K562 (cell line): ENCODE measurements around the gene SERBP1. TPM values are rescaled to one million over a fixed set of nuclear protein-coding genes. Genes with fewer than 3 reads are reported as not detected.
A peak's percentile ranks its signal among the peaks of the same experiment; 100 is the strongest.

ENCODE experiments used
- ATAC-seq: fragments of 200-7000 bp; cut with Tn5 transposase; 3 replicates; pipeline ENCODE4 v1.9.1; 2020; ENCODE audit warnings: moderate library complexity
- BruUV-seq: library from RNA; stranded (reverse); fragments of 400-500 nt; replicated peaks from 2 replicates; lab custom pipeline; 2021; lab: Mats Ljungman, UMichigan
- CTCF ChIA-PET: fragments of 300-600 bp; formaldehyde crosslinking; extraction: SDS; loops from one replicate; lab custom pipeline; 2021; ENCODE audit warnings: low intra/inter-chr PET ratio; lab: Yijun Ruan, JAX
- POLR2A ChIA-PET: fragments of 300-600, 350-650 bp; sonication (Branson Sonifier 250); formaldehyde crosslinking; extraction: SDS; loops from one replicate; lab custom pipeline; 2021; ENCODE audit warnings: antibody characterized with exemption, inconsistent platforms; lab: Yijun Ruan, JAX
- DNase-seq, 4 experiments: peaks; one replicate each; pipeline versions ENCODE4 v3.0.0 to v3.0.0-alpha.2; 2011 to 2018; ENCODE audit warnings: low spot score in 3 of 4, mixed read lengths in 3 of 4; ENCODE audit errors: extremely low read depth in 1 of 4
- FAIRE-seq: peaks from 2 replicates; lab custom pipeline; 2011; peaks lifted over from hg19 to GRCh38; lab: Jason Lieb, UNC
- H2AFZ ChIP-seq: 2 replicates; pipeline ENCODE4 v1.6.0; 2011; ENCODE audit warnings: low read depth, low read length, control low read depth, inconsistent platforms
- H3K27ac ChIP-seq: fragments of 200-600 bp; 3 replicates; pipeline ENCODE4 v1.8.0; 2011; ENCODE audit warnings: low read depth, mild to moderate bottlenecking, control low read depth, inconsistent platforms, low read length, moderate library complexity, mixed read lengths; ENCODE audit errors: extremely low read depth
- H3K27me3 ChIP-seq, 2 experiments: fragments of 300-600 bp in 1 of 2; 2 replicates in 1 of 2; 3 replicates in 1 of 2; pipeline versions ENCODE4 v1.6.0 to v1.8.0; 2011; ENCODE audit warnings: inconsistent platforms in 2 of 2, low read length in 2 of 2, mild to moderate bottlenecking in 1 of 2, mixed read lengths in 1 of 2, moderate library complexity in 1 of 2; ENCODE audit not compliant: control insufficient read depth in 2 of 2, insufficient read depth in 2 of 2
- H3K36me3 ChIP-seq: fragments of 300-600 bp; 3 replicates; pipeline ENCODE4 v1.8.0; 2011; ENCODE audit warnings: mild to moderate bottlenecking, low read length, inconsistent platforms; ENCODE audit not compliant: control insufficient read depth, insufficient read depth
- H3K4me1 ChIP-seq, 2 experiments: fragments of 200-600 bp in 1 of 2; replicated peaks in 1 of 2; 2 replicates in 1 of 2; 3 replicates in 1 of 2; pipeline versions ENCODE4 v1.5.1 to v1.8.0; 2011; ENCODE audit warnings: inconsistent platforms in 2 of 2, low read length in 2 of 2, mild to moderate bottlenecking in 1 of 2, mixed read lengths in 1 of 2, moderate library complexity in 1 of 2; ENCODE audit not compliant: control insufficient read depth in 2 of 2, insufficient read depth in 2 of 2
- H3K4me2 ChIP-seq: 2 replicates; pipeline ENCODE4 v1.6.1; 2011; ENCODE audit warnings: low read length, control low read depth, inconsistent platforms, mixed read lengths; ENCODE audit not compliant: insufficient read depth
- H3K4me3 ChIP-seq: fragments of 200-600 bp; sonication (generic), shearing (Covaris generic); 2 replicates; pipeline ENCODE4 v1.5.1; 2016; ENCODE audit warnings: control low read depth, inconsistent platforms
- H3K79me2 ChIP-seq: fragments of 200-600 bp; 3 replicates; pipeline ENCODE4 v1.8.0; 2011; ENCODE audit warnings: low read length, inconsistent platforms; ENCODE audit not compliant: control insufficient read depth, insufficient read depth
- H3K9ac ChIP-seq, 2 experiments: 2 replicates each; pipeline versions ENCODE4 v1.6.0 to v1.6.1; 2011; ENCODE audit warnings: low read depth in 2 of 2, low read length in 2 of 2, control low read depth in 1 of 2, inconsistent platforms in 1 of 2, mild to moderate bottlenecking in 1 of 2, mixed read lengths in 1 of 2; ENCODE audit not compliant: insufficient read depth in 1 of 2
- H3K9me1 ChIP-seq: one replicate; pipeline ENCODE4 v1.6.0; 2011; ENCODE audit warnings: inconsistent platforms, mild to moderate bottlenecking, low read length, moderate library complexity; ENCODE audit not compliant: control insufficient read depth, insufficient read depth
- H3K9me3 ChIP-seq: replicated peaks from 2 replicates; pipeline ENCODE4 v1.5.1; 2011; ENCODE audit warnings: low read depth, low read length, inconsistent platforms; ENCODE audit not compliant: control insufficient read depth, insufficient read depth
- H4K20me1 ChIP-seq: replicated peaks from 2 replicates; pipeline ENCODE4 v1.6.1; 2011; ENCODE audit warnings: low read length, inconsistent platforms, mixed read lengths; ENCODE audit not compliant: control insufficient read depth, insufficient read depth
- CBFA2T2 ChIP-seq: fragments of 450-650 bp; conservative IDR thresholded peaks from 2 replicates; pipeline ENCODE4 v1.6.1; 2017; ENCODE audit warnings: mild to moderate bottlenecking
- IRF2 ChIP-seq: sonication (generic); formaldehyde crosslinking; IDR thresholded peaks from 2 replicates; pipeline ENCODE4 v1.8.1; 2022; ENCODE audit warnings: mild to moderate bottlenecking, missing genetic modification reagents
- NR2C2 ChIP-seq, 2 experiments: fragments of 200-800 bp in 1 of 2; sonication (Bioruptor generic) in 1 of 2; sonication (generic) in 1 of 2; formaldehyde crosslinking in 1 of 2; IDR thresholded peaks; 2 replicates each; pipeline versions ENCODE4 v1.6.1 to v1.8.0; 2016 to 2022; ENCODE audit warnings: mild to moderate bottlenecking in 1 of 2, missing compliant biosample characterization in 1 of 2, missing genetic modification characterization in 1 of 2, missing genetic modification reagents in 1 of 2
- TFE3 ChIP-seq: fragments of 450-650 bp; formaldehyde crosslinking; IDR thresholded peaks from 2 replicates; pipeline ENCODE4 v1.4.0; 2020; ENCODE audit warnings: mild to moderate bottlenecking, mixed read lengths
- ZFP1 ChIP-seq: fragments of 450-650 bp; formaldehyde crosslinking; IDR thresholded peaks from 2 replicates; pipeline ENCODE4 v1.4.0; 2020; ENCODE audit warnings: mild to moderate bottlenecking, mixed read lengths
- WGBS: fragments of 100-300 bp; shearing (Covaris generic); methylation state at CpG from one replicate; pipeline ENCODE4 v1.1.6; 2016; ENCODE audit warnings: low coverage, mixed read lengths; ENCODE audit not compliant: insufficient coverage; ENCODE audit errors: missing lambda C conversion rate; 5-methylcytosine and 5-hydroxymethylcytosine counted together
- in situ Hi-C: fragments of 300-500 bp; cut with MboI; formaldehyde crosslinking; loops from 4 replicates; pipeline ENCODE4 v1.15.0; 2018; ENCODE audit warnings: inconsistent platforms, mixed read lengths
- intact Hi-C: fragments of 100-400 bp; cut with micrococcal nuclease; formaldehyde crosslinking; loops from 2 replicates; pipeline ENCODE4 v1.14.2; 2022
- polyA plus RNA-seq, 8 experiments: library from polyadenylated mRNA; depleted of rRNA in 4 of 8; stranded (reverse) in 5 of 8; unstranded in 3 of 8; fragments of >200 nt; fragmentation: Nextera tagmentation in 2 of 8; fragmentation: Illumina TruSeq in 1 of 8; extraction: Ambion mirVana in 2 of 8; extraction: Trizol in 1 of 8; gene quantifications; 2 replicates each; pipeline versions ENCODE4 v1.2.1 to v1.2.3, GENCODE V29; 2011 to 2014; ENCODE audit warnings: inconsistent platforms in 1 of 8, missing spikeins in 1 of 8
- total RNA-seq, 7 experiments: library from RNA; depleted of rRNA in 6 of 7; stranded (reverse); fragments of >200 nt in 6 of 7; fragmentation: Illumina TruSeq in 2 of 7; extraction: Trizol in 2 of 7; gene quantifications; 2 replicates each; pipeline versions ENCODE4 v1.2.1 to v1.2.3, GENCODE V29; 2011 to 2021; ENCODE audit warnings: low replicate concordance in 1 of 7
- TF ChIP-seq, protein P1 (sequence below), 2 experiments: fragments of 450-650 bp; formaldehyde crosslinking in 1 of 2; IDR thresholded peaks; 2 replicates each; pipeline versions ENCODE4 v1.4.0 to v1.6.1; 2014 to 2020; ENCODE audit warnings: mild to moderate bottlenecking in 2 of 2, borderline replicate concordance in 1 of 2, low read depth in 1 of 2

SERBP1 gene
- total and polyA plus RNA-seq, 9 of the 15 experiments (the other 6 are each of a cell fraction or from before 2014, with no cell fraction given), result 79.9 to 761 (median 464) TPM

GRCh38 chr1:67437961-67438360 is 7.8 kb upstream of the SERBP1 start:
- no peak for DNase-seq
- Histone ChIP-seq H3K27me3 (no peaks in the 10 kb centered on the region), H3K36me3 (no peaks in the 10 kb centered on the region), H3K9me1 (no peaks in the 10 kb centered on the region), H3K9ac (no peak overlapping the region), H2AFZ (no peak overlapping the region), H3K79me2 (peaks cover 1% of the 10 kb centered on the region; the same call in 1 of the 3 replicates), H4K20me1 (no peaks in the 10 kb centered on the region), H3K9me3 (no peaks in the 10 kb centered on the region), H3K4me3 (no peak overlapping the region), H3K4me1 (peaks cover 8 to 24% of the 10 kb centered on the region in 2 experiments; a peak in 4 of 5 replicates), H3K27ac (no peak overlapping the region), H3K4me2 (no peak overlapping the region)
- in situ Hi-C loops (no loop called here), intact Hi-C loops (loop anchor here (10.0 kb wide), 1 partner anchor 247 kb away; the partner anchor contains the start of gene GADD45A)
- FAIRE-seq, result no peak
- ChIA-PET CTCF (no interaction called here), POLR2A (interaction anchor here (0.7 to 1.3 kb wide), 4 partner anchors 9 to 59 kb away, joined by 3 to 4 read pairs (median 3); no protein-coding TSS in a partner anchor)
- ATAC-seq, result no peak
- 6% methylated on average over 2 of the region's 2 CpGs for WGBS
- no peak for TF ChIP-seq CBFA2T2
- TF ChIP-seq NR2C2 (CRISPR knock-in tag; IDR thresholded peaks at IDR 0.05), result no peak
- peak; percentile 13; the same call in 1 of the 2 replicates for TF ChIP-seq NR2C2 (tag; IDR thresholded peaks at IDR 0.05)
- TF ChIP-seq, protein P1, sequence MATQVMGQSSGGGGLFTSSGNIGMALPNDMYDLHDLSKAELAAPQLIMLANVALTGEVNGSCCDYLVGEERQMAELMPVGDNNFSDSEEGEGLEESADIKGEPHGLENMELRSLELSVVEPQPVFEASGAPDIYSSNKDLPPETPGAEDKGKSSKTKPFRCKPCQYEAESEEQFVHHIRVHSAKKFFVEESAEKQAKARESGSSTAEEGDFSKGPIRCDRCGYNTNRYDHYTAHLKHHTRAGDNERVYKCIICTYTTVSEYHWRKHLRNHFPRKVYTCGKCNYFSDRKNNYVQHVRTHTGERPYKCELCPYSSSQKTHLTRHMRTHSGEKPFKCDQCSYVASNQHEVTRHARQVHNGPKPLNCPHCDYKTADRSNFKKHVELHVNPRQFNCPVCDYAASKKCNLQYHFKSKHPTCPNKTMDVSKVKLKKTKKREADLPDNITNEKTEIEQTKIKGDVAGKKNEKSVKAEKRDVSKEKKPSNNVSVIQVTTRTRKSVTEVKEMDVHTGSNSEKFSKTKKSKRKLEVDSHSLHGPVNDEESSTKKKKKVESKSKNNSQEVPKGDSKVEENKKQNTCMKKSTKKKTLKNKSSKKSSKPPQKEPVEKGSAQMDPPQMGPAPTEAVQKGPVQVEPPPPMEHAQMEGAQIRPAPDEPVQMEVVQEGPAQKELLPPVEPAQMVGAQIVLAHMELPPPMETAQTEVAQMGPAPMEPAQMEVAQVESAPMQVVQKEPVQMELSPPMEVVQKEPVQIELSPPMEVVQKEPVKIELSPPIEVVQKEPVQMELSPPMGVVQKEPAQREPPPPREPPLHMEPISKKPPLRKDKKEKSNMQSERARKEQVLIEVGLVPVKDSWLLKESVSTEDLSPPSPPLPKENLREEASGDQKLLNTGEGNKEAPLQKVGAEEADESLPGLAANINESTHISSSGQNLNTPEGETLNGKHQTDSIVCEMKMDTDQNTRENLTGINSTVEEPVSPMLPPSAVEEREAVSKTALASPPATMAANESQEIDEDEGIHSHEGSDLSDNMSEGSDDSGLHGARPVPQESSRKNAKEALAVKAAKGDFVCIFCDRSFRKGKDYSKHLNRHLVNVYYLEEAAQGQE (IDR thresholded peaks at IDR 0.05; ENCODE audit: borderline replicate concordance), result peak; percentile 53; the same call in 1 of the 2 replicates
- TF ChIP-seq, protein P1 (CRISPR knock-in tag; IDR thresholded peaks at IDR 0.05; ENCODE audit: low read depth), result no peak
- TF ChIP-seq TFE3 (CRISPR knock-in tag), result peak; percentile 38; the same call in 1 of the 2 replicates
- TF ChIP-seq IRF2 (CRISPR knock-in tag), result no peak
- no peak for TF ChIP-seq ZFP1 (CRISPR knock-in tag)
- no TSS peak for BruUV-seq
